Measurements from ENCODE around the gene LY9. TPM values are rescaled to one million over a fixed set of nuclear protein-coding genes. Genes with fewer than 3 reads are reported as not detected.

The LY9 gene
- total RNA-seq, 1 experiment from 2014 or later: not detected

- Histone ChIP-seq H3K23ac (ENCODE audit: insufficient read length, low read depth, low read length) (no peak overlapping the region), H2BK15ac (ENCODE audit: low read depth, low read length) (no peak overlapping the region), H2AFZ (ENCODE audit: low read length) (no peak overlapping the region), H4K91ac (ENCODE audit: insufficient read length, low read depth, low read length) (no peak overlapping the region), H3K4ac (ENCODE audit: low read depth, low read length) (no peak overlapping the region), H4K20me1 (ENCODE audit: control insufficient read depth, insufficient read depth, insufficient read length) (no peaks in the 10 kb centered on the region), H3K9ac (ENCODE audit: extremely low read depth, insufficient read length, low read length) (no peak overlapping the region), H3K4me2 (ENCODE audit: insufficient read depth, insufficient read length, low read length) (no peak overlapping the region), H3K56ac (ENCODE audit: insufficient read length, low read depth, low read length) (no peak overlapping the region), H2BK5ac (ENCODE audit: insufficient read length, low read length) (no peak overlapping the region), H3K18ac (ENCODE audit: insufficient read length, low read depth, low read length) (no peak overlapping the region), H2AK5ac (ENCODE audit: insufficient read length, low read length) (no peak overlapping the region), H3K79me1 (ENCODE audit: insufficient read depth, low read depth, low read length, poor library complexity, severe bottlenecking) (no peaks in the 10 kb centered on the region), H3K27me3 (ENCODE audit: insufficient read depth, low read length) (no peaks in the 10 kb centered on the region), H3K14ac (ENCODE audit: insufficient read depth, low read length) (no peak overlapping the region), H3K27ac (ENCODE audit: insufficient read length, low read depth, low read length) (no peak overlapping the region), H3K79me2 (ENCODE audit: insufficient read depth, low read length) (no peaks in the 10 kb centered on the region), H2BK12ac (ENCODE audit: insufficient read length, low read depth, low read length) (no peak overlapping the region), H4K8ac (replicated peaks; ENCODE audit: insufficient read length, low read depth, low read length) (no peak overlapping the region), H2BK20ac (ENCODE audit: low read depth, low read length, poor library complexity, severe bottlenecking) (no peak overlapping the region), H3T11ph (ENCODE audit: low read length) (no peak overlapping the region), H4K5ac (ENCODE audit: insufficient read length, low read depth, low read length) (no peak overlapping the region), H3K23me2 (ENCODE audit: insufficient read length, low read depth, low read length, poor library complexity, severe bottlenecking) (no peaks in the 10 kb centered on the region), H3K9me3 (ENCODE audit: control insufficient read depth, low read depth, low read length) (no peaks in the 10 kb centered on the region), H3K4me1 (ENCODE audit: insufficient read depth, low read length) (no peaks in the 10 kb centered on the region), H2BK120ac (ENCODE audit: low read depth, low read length, poor library complexity, severe bottlenecking) (no peak overlapping the region)
- no peaks in the 10 kb centered on the region for H3K27me3 Mint-ChIP-seq (ENCODE audit: low read depth)
- TF ChIP-seq CTCF (conservative IDR thresholded peaks at IDR 0.05): no peak
- H3K36me3 Mint-ChIP-seq (ENCODE audit: insufficient read depth in 1 of 3, low read depth in 3 of 3): no peaks in the 10 kb centered on the region
- no peak for DNase-seq
- H3K4me3 Mint-ChIP-seq: no peak overlapping the region
- no CpG with 5 or more reads among the region's 5 CpGs for WGBS (ENCODE audit: extremely low coverage, insufficient read length, low lambda C conversion rate)
- H3K9me3 Mint-ChIP-seq: no peaks in the 10 kb centered on the region
- H3K4me1 Mint-ChIP-seq: no peaks in the 10 kb centered on the region
- no peak overlapping the region for H3K27ac Mint-ChIP-seq
Measured at GRCh38 chr1:160850541-160850940, 54.6 kb downstream of the LY9 start.
